H1 (cell line): Measurements from ENCODE around the gene GSDMA.

Source experiments
- CREB1 ChIP-seq: IDR thresholded peaks from 2 replicates; pipeline ENCODE4 v1.6.1; 2012; ENCODE audit warnings: inconsistent platforms
- CTCF ChIP-seq, 3 experiments: IDR thresholded peaks; 1 replicate in 2 of 3; 2 replicates in 1 of 3; pipeline versions ENCODE4 v1.5.1 to v1.6.1; 2011; ENCODE audit warnings: low read length in 3 of 3, mild to moderate bottlenecking in 3 of 3, inconsistent platforms in 2 of 3, low read depth in 1 of 3, moderate library complexity in 1 of 3; ENCODE audit not compliant: insufficient read depth in 1 of 3; ENCODE audit errors: control extremely low read depth in 1 of 3
- EP300 ChIP-seq, 2 experiments: IDR thresholded peaks; 1 replicate in 1 of 2; 2 replicates in 1 of 2; pipeline ENCODE4 v1.6.1; 2011 to 2012; ENCODE audit warnings: low read depth in 2 of 2, low read length in 2 of 2, mild to moderate bottlenecking in 2 of 2, borderline replicate concordance in 1 of 2, inconsistent platforms in 1 of 2, moderate library complexity in 1 of 2
- MAX ChIP-seq: IDR thresholded peaks from 2 replicates; pipeline ENCODE4 v1.6.1; 2012; ENCODE audit warnings: inconsistent platforms
- NRF1 ChIP-seq: IDR thresholded peaks from 2 replicates; pipeline ENCODE4 v1.6.1; 2011; ENCODE audit warnings: mild to moderate bottlenecking, low read depth, low read length, improper control_type of control experiment
- PHF8 ChIP-seq: fragments of 200-600 bp; sonication (generic); conservative IDR thresholded peaks from 2 replicates; pipeline ENCODE4 v1.7.1; 2012; ENCODE audit warnings: low read depth, mild to moderate bottlenecking, inconsistent platforms, low read length, moderate library complexity
- POLR2A ChIP-seq, 2 experiments: IDR thresholded peaks; 1 replicate in 1 of 2; 2 replicates in 1 of 2; pipeline ENCODE4 v1.6.1; 2011; ENCODE audit warnings: low read depth in 2 of 2, low read length in 2 of 2, mild to moderate bottlenecking in 2 of 2; ENCODE audit errors: control extremely low read depth in 1 of 2
- POLR2AphosphoS5 ChIP-seq: IDR thresholded peaks from 2 replicates; pipeline ENCODE4 v1.6.1; 2011; ENCODE audit warnings: low read depth, low read length
- RAD21 ChIP-seq, 2 experiments: IDR thresholded peaks in 1 of 2; conservative IDR thresholded peaks in 1 of 2; 2 replicates each; pipeline ENCODE4 v1.6.1; 2011; ENCODE audit warnings: low read depth in 2 of 2, low read length in 2 of 2, improper control_type of control experiment in 1 of 2, inconsistent platforms in 1 of 2, mild to moderate bottlenecking in 1 of 2, moderate library complexity in 1 of 2
- RXRA ChIP-seq: IDR thresholded peaks from 2 replicates; pipeline ENCODE4 v1.6.1; 2011; ENCODE audit warnings: low read depth, mild to moderate bottlenecking, low read length, moderate library complexity; ENCODE audit not compliant: insufficient read depth
- SP1 ChIP-seq: IDR thresholded peaks from 2 replicates; pipeline ENCODE4 v1.6.1; 2011; ENCODE audit warnings: low read depth, low read length
- SUZ12 ChIP-seq: fragments of 200-600 bp; sonication (generic); IDR thresholded peaks from 2 replicates; pipeline ENCODE4 v1.6.1; 2012; ENCODE audit warnings: mild to moderate bottlenecking, inconsistent platforms, low read length, moderate library complexity, mixed read lengths
- TAF1 ChIP-seq: IDR thresholded peaks from 2 replicates; pipeline ENCODE4 v1.6.1; 2011; ENCODE audit warnings: mild to moderate bottlenecking, low read depth, low read length
- TF ChIP-seq, protein P1 (sequence below): IDR thresholded peaks from 2 replicates; pipeline ENCODE4 v1.6.1; 2011; ENCODE audit warnings: low read depth, mild to moderate bottlenecking, low read length; ENCODE audit not compliant: insufficient read depth

DNA sequence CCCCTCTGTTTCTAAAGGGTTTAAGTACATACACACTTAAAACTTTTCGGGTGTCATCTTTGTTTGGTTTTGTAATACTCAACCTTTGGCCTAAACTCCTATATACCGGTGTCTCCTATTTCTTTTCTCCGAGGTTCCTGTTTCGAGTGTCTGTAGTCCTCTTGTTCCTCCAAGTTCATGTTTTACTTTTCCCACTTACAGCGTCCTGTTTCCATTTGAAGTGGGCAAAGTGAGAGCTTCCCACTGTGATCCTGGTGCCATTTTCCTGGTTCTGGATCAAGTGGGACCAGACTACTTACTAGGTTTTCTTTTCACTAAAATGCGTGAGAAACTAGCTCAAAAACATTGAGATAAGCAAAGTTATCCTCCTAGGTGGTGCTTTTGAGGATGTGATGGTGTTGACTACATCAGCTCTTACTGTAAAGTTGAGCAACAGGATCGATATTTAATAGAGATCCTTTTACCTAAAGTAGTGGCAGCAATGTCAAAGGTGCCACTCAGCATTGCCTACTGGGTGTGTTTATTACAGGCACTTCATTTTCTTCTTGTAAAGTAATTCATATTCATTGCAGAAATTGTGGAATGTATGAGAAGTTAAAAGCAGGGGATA, 19.1 kb downstream of the GSDMA start:
- TF ChIP-seq, protein P1, sequence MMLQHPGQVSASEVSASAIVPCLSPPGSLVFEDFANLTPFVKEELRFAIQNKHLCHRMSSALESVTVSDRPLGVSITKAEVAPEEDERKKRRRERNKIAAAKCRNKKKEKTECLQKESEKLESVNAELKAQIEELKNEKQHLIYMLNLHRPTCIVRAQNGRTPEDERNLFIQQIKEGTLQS: no peak
- TF ChIP-seq CTCF (IDR thresholded peaks at IDR 0.05; ENCODE audit: control extremely low read depth in 1 of 3, insufficient read depth in 1 of 3, low read depth in 1 of 3, low read length in 3 of 3) (no peak), CREB1 (no peak), POLR2A (IDR thresholded peaks at IDR 0.05; ENCODE audit: control extremely low read depth in 1 of 2, low read depth in 2 of 2, low read length in 2 of 2) (no peak), RXRA (no peak), MAX (no peak), SP1 (no peak), POLR2AphosphoS5 (no peak), TAF1 (no peak), EP300 (IDR thresholded peaks at IDR 0.05; ENCODE audit: borderline replicate concordance in 1 of 2, low read depth in 2 of 2, low read length in 2 of 2) (no peak), NRF1 (no peak), RAD21 (IDR thresholded peaks at IDR 0.05 in 1 of 2, conservative IDR thresholded peaks at IDR 0.05 in 1 of 2; ENCODE audit: low read depth in 2 of 2, low read length in 2 of 2) (no peak), SUZ12 (no peak), PHF8 (no peak)
